Karpas-422 (cell line): Measurements from ENCODE around the gene STX10. TPM values are rescaled to one million over a fixed set of nuclear protein-coding genes. Genes with fewer than 3 reads are reported as not detected.
A peak's percentile ranks its signal among the peaks of the same experiment; 100 is the strongest.
"Not testable (repeated sequence)": the region's sequence is repeated elsewhere in the genome, so short reads cannot be mapped to it uniquely, and the experiment has no call there.

ENCODE experiments used
- DNase-seq: peaks from one replicate; pipeline ENCODE4 v3.0.0-alpha.2; 2015
- H2AFZ ChIP-seq: fragments of 200-600 bp; sonication (generic); 2 replicates; pipeline ENCODE4 v1.6.1; 2014; ENCODE audit warnings: antibody characterized with exemption, low read length, mixed read lengths
- H3K27ac ChIP-seq: fragments of 200-600 bp; sonication (generic); 2 replicates; pipeline ENCODE4 v1.5.1; 2014; ENCODE audit warnings: mild to moderate bottlenecking, low read length, moderate library complexity
- H3K27me3 ChIP-seq: fragments of 200-600 bp; sonication (generic); 2 replicates; pipeline ENCODE4 v1.6.1; 2014; ENCODE audit warnings: low read length, mixed read lengths
- H3K36me3 ChIP-seq: fragments of 200-600 bp; sonication (generic); 2 replicates; pipeline ENCODE4 v1.6.1; 2014; ENCODE audit warnings: low read length, mixed read lengths; ENCODE audit not compliant: insufficient read depth
- H3K4me1 ChIP-seq: fragments of 200-600 bp; sonication (generic); 2 replicates; pipeline ENCODE4 v1.6.1; 2014; ENCODE audit warnings: mild to moderate bottlenecking, low read length, mixed read lengths
- H3K4me2 ChIP-seq: fragments of 200-600 bp; sonication (generic); 2 replicates; pipeline ENCODE4 v1.6.1; 2014; ENCODE audit warnings: low read length, low read depth, mild to moderate bottlenecking; ENCODE audit not compliant: poor library complexity, severe bottlenecking
- H3K4me3 ChIP-seq: fragments of 200-600 bp; sonication (generic); 2 replicates; pipeline ENCODE4 v1.5.1; 2014; ENCODE audit warnings: mild to moderate bottlenecking, antibody characterized with exemption, low read length, mixed read lengths
- H3K79me2 ChIP-seq: fragments of 200-600 bp; sonication (generic); 2 replicates; pipeline ENCODE4 v1.6.1; 2014; ENCODE audit warnings: mild to moderate bottlenecking, low read length, mixed read lengths
- H3K9ac ChIP-seq: fragments of 200-600 bp; sonication (generic); 2 replicates; pipeline ENCODE4 v1.6.0; 2014; ENCODE audit warnings: low read length
- H3K9me2 ChIP-seq: fragments of 200-600 bp; sonication (generic), shearing (Covaris generic); replicated peaks from 2 replicates; pipeline ENCODE4 v1.6.0; 2014; ENCODE audit warnings: mild to moderate bottlenecking, low read length, moderate library complexity; ENCODE audit not compliant: insufficient read depth
- H3K9me3 ChIP-seq: fragments of 300-700, 200-600 bp; sonication (generic); 2 replicates; pipeline ENCODE4 v1.6.1; 2014; ENCODE audit warnings: low read length, mixed read lengths
- H4K20me1 ChIP-seq: fragments of 200-600 bp; sonication (generic); 2 replicates; pipeline ENCODE4 v1.6.1; 2014; ENCODE audit warnings: mild to moderate bottlenecking, antibody characterized with exemption, low read length, low read depth; ENCODE audit not compliant: insufficient read depth
- total RNA-seq: library from RNA; depleted of rRNA; stranded (reverse); fragments of >200 nt; shearing (Covaris generic); gene quantifications from 2 replicates; pipeline ENCODE4 v1.2.3, GENCODE V29; 2014; ENCODE audit warnings: low replicate concordance; rRNA removed

Gene STX10
- total RNA-seq = 47.0 and 103 TPM in 2 replicates

DNA sequence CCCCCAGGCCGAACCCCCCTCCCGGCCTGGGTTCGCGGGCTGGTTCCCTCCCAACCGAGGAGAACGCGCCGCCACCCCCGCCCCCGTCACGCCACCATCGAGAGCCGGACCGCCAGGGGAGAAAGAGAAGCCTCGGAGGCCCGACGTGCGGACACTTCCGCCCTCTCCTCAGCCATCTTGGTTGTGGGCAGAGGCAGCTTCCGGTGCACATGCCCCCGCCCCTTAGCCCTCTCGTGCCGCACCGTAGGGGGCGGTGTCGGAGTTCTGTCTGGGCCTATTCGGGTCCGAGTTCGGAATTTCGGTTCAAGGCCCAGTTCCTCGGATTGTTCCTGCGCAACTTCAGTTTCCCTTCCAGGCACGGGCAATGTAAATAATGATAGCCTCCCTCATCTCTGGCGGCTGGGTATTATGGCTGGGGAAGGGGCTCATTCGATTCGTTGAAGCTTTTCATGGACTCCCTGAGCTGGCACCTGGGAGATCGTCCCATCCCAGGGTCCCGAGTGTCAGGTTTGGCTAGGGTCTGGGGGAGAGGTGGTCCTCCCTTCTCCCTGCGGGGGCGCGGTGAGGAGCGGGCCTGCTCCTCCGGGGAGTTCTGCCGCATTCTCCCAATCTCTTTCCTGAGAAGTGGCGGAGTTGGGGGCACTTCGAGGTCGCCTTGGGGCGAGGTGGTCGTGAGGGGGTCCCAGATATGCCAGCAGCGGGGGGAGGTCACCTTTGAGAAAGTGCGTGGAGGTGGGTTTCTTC is at the start of gene STX10, which contains the start of gene IER2:
TSS of gene STX10 (minus strand) at position 189 of the 744 bp plus-strand sequence. CDS start 202 bp downstream, outside the sequence.
TSS of gene IER2 (plus strand) at position 225 of the 744 bp plus-strand sequence. CDS start 2,776 bp downstream, outside the sequence.
- Histone ChIP-seq H3K9me2 (no peaks in the 10 kb centered on the region), H3K4me1 (peaks cover 47% of the 10 kb centered on the region), H3K36me3 (no peaks in the 10 kb centered on the region), H3K9ac (peak within 1 kb of the TSS; percentile 91), H3K4me2 (peak within 1 kb of the TSS; percentile 93), H3K79me2 (peaks cover 21% of the 10 kb centered on the region), H3K27ac (peak within 1 kb of the TSS; percentile 67), H3K9me3 (no peaks in the 10 kb centered on the region), H2AFZ (peak within 1 kb of the TSS; percentile 52; the same call in 1 of the 2 replicates), H4K20me1 (peaks cover 23% of the 10 kb centered on the region), H3K27me3 (no peaks in the 10 kb centered on the region), H3K4me3 (peak within 1 kb of the TSS; percentile 77)
- DNase-seq = peak; percentile 97

DNA sequence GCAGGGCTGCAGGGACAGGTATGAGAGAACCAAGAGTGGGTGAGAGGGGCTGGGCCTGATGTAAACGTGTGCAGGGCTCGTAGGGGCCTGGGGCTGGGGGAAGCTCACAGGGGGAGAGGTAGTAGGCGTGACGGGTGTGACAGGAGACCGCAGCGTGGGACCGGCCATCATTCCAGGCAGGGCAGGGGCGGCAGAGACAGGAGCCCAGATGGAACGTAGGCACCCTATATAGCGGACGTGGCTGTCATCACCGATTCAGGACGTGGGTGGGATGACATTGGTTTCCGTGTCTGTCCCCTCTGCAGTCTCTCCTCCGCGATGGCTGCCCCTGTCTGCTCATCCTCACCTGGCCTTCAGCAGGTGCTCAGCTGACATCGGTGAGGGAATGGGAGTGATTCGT is 48.5 kb upstream of the STX10 start:
- Histone ChIP-seq H3K4me3 (no peak overlapping the region), H2AFZ (no peak overlapping the region), H3K4me2 (no peak overlapping the region), H3K36me3 (no peaks in the 10 kb centered on the region), H3K9me3 (no peaks in the 10 kb centered on the region), H4K20me1 (no peaks in the 10 kb centered on the region), H3K27ac (no peak overlapping the region), H3K9ac (no peak overlapping the region), H3K9me2 (no peaks in the 10 kb centered on the region), H3K27me3 (no peaks in the 10 kb centered on the region), H3K4me1 (no peaks in the 10 kb centered on the region), H3K79me2 (no peaks in the 10 kb centered on the region)
- no peak for DNase-seq

- H4K20me1 ChIP-seq = no peaks in the 10 kb centered on the region
- DNase-seq = peak; percentile 86
- H3K4me1 ChIP-seq = no peaks in the 10 kb centered on the region
- no peak overlapping the region for H3K27ac ChIP-seq
- H3K9me2 ChIP-seq = no peaks in the 10 kb centered on the region
- no peaks in the 10 kb centered on the region for H3K36me3 ChIP-seq
- no peak overlapping the region for H2AFZ ChIP-seq
- H3K27me3 ChIP-seq = no peaks in the 10 kb centered on the region
- no peak overlapping the region for H3K9ac ChIP-seq
- H3K4me2 ChIP-seq = no peak overlapping the region
- no peaks in the 10 kb centered on the region for H3K9me3 ChIP-seq
- no peak overlapping the region for H3K4me3 ChIP-seq
- no peaks in the 10 kb centered on the region for H3K79me2 ChIP-seq
These were observed 45.5 kb upstream of the STX10 start for GRCh38 chr19:13195678-13196077.

- no peaks in the 10 kb centered on the region for H3K36me3 ChIP-seq
- H3K9me3 ChIP-seq = no peaks in the 10 kb centered on the region
- H3K27ac ChIP-seq = no peak overlapping the region
- no peaks in the 10 kb centered on the region for H3K9me2 ChIP-seq
- no peaks in the 10 kb centered on the region for H4K20me1 ChIP-seq
- no peaks in the 10 kb centered on the region for H3K27me3 ChIP-seq
- H3K4me3 ChIP-seq = no peak overlapping the region
- H3K4me1 ChIP-seq = no peaks in the 10 kb centered on the region
- no peak for DNase-seq
- no peaks in the 10 kb centered on the region for H3K79me2 ChIP-seq
- H3K9ac ChIP-seq = no peak overlapping the region
- no peak overlapping the region for H2AFZ ChIP-seq
- no peak overlapping the region for H3K4me2 ChIP-seq
These were observed 40.8 kb upstream of the STX10 start for GRCh38 chr19:13190781-13191540.

GRCh38 chr19:13189600-13189999 is 39.4 kb upstream of the STX10 start:
- no peaks in the 10 kb centered on the region for H3K79me2 ChIP-seq
- no peak overlapping the region for H3K4me2 ChIP-seq
- DNase-seq = peak; percentile 29
- no peaks in the 10 kb centered on the region for H3K9me2 ChIP-seq
- no peak overlapping the region for H3K4me3 ChIP-seq
- H3K9me3 ChIP-seq = no peaks in the 10 kb centered on the region
- no peak overlapping the region for H3K27ac ChIP-seq
- H3K4me1 ChIP-seq = no peaks in the 10 kb centered on the region
- no peaks in the 10 kb centered on the region for H3K27me3 ChIP-seq
- no peaks in the 10 kb centered on the region for H4K20me1 ChIP-seq
- no peaks in the 10 kb centered on the region for H3K36me3 ChIP-seq
- no peak overlapping the region for H2AFZ ChIP-seq
- H3K9ac ChIP-seq = no peak overlapping the region

- H3K79me2 ChIP-seq = no peaks in the 10 kb centered on the region
- H3K9me3 ChIP-seq = no peaks in the 10 kb centered on the region
- H3K27ac ChIP-seq = no peak overlapping the region
- no peaks in the 10 kb centered on the region for H3K4me1 ChIP-seq
- no peak overlapping the region for H3K9ac ChIP-seq
- peak; percentile 7 for DNase-seq
- H2AFZ ChIP-seq = no peak overlapping the region
- no peaks in the 10 kb centered on the region for H3K9me2 ChIP-seq
- no peaks in the 10 kb centered on the region for H3K36me3 ChIP-seq
- no peaks in the 10 kb centered on the region for H4K20me1 ChIP-seq
- no peaks in the 10 kb centered on the region for H3K27me3 ChIP-seq
- H3K4me2 ChIP-seq = no peak overlapping the region
- no peak overlapping the region for H3K4me3 ChIP-seq
These were observed 37.2 kb upstream of the STX10 start for GRCh38 chr19:13187419-13187818.

DNA sequence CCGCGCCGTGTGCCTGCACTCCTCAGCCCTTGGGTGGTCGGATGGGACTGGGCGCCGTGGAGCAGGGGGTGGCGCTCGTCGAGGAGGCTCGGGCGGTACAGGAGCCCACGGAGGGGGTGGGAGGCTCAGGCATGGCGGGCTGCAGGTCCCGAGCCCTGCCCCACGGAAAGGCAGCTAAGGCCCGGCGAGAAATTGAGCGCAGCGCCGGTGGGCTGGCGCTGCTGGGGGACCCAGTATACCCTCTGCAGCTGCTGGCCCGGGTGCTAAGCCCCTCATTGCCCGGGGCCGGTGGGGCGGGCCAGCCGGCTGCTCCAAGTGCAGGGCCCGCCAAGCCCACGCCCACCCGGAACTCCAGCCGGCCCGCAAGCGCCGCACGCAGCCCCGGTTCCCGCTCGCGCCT is 36.5 kb upstream of the STX10 start:
- not testable (repeated sequence) for H3K9ac ChIP-seq, H3K4me3 ChIP-seq, H3K79me2 ChIP-seq, H4K20me1 ChIP-seq, H3K27me3 ChIP-seq, H3K27ac ChIP-seq, H2AFZ ChIP-seq, H3K4me1 ChIP-seq, H3K36me3 ChIP-seq, H3K9me2 ChIP-seq, H3K4me2 ChIP-seq, DNase-seq, H3K9me3 ChIP-seq
